ENCODE results near the gene APOBEC4. TPM values are rescaled to one million over a fixed set of nuclear protein-coding genes. Genes with fewer than 3 reads are reported as not detected.
"Not testable (repeated sequence)": the region's sequence is repeated elsewhere in the genome, so short reads cannot be mapped to it uniquely, and the experiment has no call there.

APOBEC4 gene
- total RNA-seq, 1 donor from 2014 or later, result not detected

- H3K36me3 ChIP-seq (ENCODE audit: control insufficient read depth, insufficient read depth, low read length), result no peaks in the 10 kb centered on the region
- no peak overlapping the region for H3K4me3 ChIP-seq (ENCODE audit: low read depth, low read length)
- DNase-seq (ENCODE audit: low read depth), result no peak
- no peaks in the 10 kb centered on the region for H3K27me3 ChIP-seq (ENCODE audit: control insufficient read depth, insufficient read depth, low read length)
- no peak for TF ChIP-seq CTCF (IDR thresholded peaks at IDR 0.05; ENCODE audit: insufficient read depth, low read length, poor library complexity, severe bottlenecking)
Observed at GRCh38 chr1:183619781-183620180, 33.3 kb downstream of the APOBEC4 start.

GRCh38 chr1:183618202-183618601 is 34.9 kb downstream of the APOBEC4 start:
- not testable (repeated sequence) for H3K4me3 ChIP-seq (ENCODE audit: low read depth, low read length); H3K36me3 ChIP-seq (ENCODE audit: control insufficient read depth, insufficient read depth, low read length); H3K27me3 ChIP-seq (ENCODE audit: control insufficient read depth, insufficient read depth, low read length); DNase-seq (ENCODE audit: low read depth)

DNA sequence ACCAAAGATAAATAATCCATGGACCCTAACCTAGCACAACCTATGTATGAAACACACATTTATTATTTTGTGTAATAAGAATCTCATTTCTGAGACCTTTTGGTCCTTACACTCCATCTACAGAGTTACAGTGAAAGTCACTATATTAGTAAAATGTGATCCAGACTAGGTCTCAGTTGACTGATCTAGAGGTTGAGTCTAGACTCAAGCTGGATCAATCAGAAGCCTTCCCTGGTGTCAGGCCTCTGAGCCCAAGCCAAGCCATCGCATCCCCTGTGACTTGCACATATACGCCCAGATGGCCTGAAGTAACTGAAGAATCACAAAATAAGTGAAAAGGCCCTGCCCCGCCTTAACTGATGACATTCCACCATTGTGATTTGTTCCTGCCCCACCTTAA is 40.1 kb downstream of the APOBEC4 start:
- not testable (repeated sequence) for DNase-seq (ENCODE audit: low read depth); H3K27me3 ChIP-seq (ENCODE audit: control insufficient read depth, insufficient read depth, low read length); H3K4me3 ChIP-seq (ENCODE audit: low read depth, low read length); H3K36me3 ChIP-seq (ENCODE audit: control insufficient read depth, insufficient read depth, low read length)

DNA sequence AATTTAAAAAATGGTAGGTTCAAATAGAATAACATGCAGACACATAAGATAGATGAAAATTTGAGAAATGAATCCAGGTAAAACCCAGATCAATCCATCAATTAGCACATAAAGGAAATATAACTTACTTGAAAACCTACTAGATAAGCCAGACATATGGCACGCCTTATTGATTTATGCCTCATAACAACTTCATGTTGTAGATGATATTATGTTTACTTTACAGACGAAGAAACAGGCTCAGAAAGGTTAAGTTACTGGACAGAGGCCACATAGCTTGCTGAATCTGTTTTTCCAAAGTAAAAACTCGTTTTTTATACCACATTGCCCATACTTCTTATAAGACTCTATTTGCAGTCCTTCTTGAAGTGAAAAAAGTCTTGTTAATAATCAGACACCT is 40.7 kb downstream of the APOBEC4 start:
- no peak for TF ChIP-seq CTCF (IDR thresholded peaks at IDR 0.05; ENCODE audit: insufficient read depth, low read length, poor library complexity, severe bottlenecking)
- H3K36me3 ChIP-seq (ENCODE audit: control insufficient read depth, insufficient read depth, low read length), result no peaks in the 10 kb centered on the region
- H3K4me3 ChIP-seq (ENCODE audit: low read depth, low read length), result no peak overlapping the region
- DNase-seq (ENCODE audit: low read depth), result no peak
- H3K27me3 ChIP-seq (ENCODE audit: control insufficient read depth, insufficient read depth, low read length), result no peaks in the 10 kb centered on the region

GRCh38 chr1:183611021-183611420 is 42.1 kb downstream of the APOBEC4 start:
- no peak for TF ChIP-seq CTCF (IDR thresholded peaks at IDR 0.05; ENCODE audit: insufficient read depth, low read length, poor library complexity, severe bottlenecking)
- no peak for DNase-seq (ENCODE audit: low read depth)
- H3K4me3 ChIP-seq (ENCODE audit: low read depth, low read length), result no peak overlapping the region
- no peaks in the 10 kb centered on the region for H3K27me3 ChIP-seq (ENCODE audit: control insufficient read depth, insufficient read depth, low read length)
- no peaks in the 10 kb centered on the region for H3K36me3 ChIP-seq (ENCODE audit: control insufficient read depth, insufficient read depth, low read length)

- Histone ChIP-seq H3K4me3 (ENCODE audit: low read depth, low read length) (no peak overlapping the region), H3K36me3 (ENCODE audit: control insufficient read depth, insufficient read depth, low read length) (no peaks in the 10 kb centered on the region), H3K27me3 (ENCODE audit: control insufficient read depth, insufficient read depth, low read length) (no peaks in the 10 kb centered on the region)
- no peak for TF ChIP-seq CTCF (IDR thresholded peaks at IDR 0.05; ENCODE audit: insufficient read depth, low read length, poor library complexity, severe bottlenecking)
- no peak for DNase-seq (ENCODE audit: low read depth)
Observed at GRCh38 chr1:183609759-183610452, 43.2 kb downstream of the APOBEC4 start.

DNA sequence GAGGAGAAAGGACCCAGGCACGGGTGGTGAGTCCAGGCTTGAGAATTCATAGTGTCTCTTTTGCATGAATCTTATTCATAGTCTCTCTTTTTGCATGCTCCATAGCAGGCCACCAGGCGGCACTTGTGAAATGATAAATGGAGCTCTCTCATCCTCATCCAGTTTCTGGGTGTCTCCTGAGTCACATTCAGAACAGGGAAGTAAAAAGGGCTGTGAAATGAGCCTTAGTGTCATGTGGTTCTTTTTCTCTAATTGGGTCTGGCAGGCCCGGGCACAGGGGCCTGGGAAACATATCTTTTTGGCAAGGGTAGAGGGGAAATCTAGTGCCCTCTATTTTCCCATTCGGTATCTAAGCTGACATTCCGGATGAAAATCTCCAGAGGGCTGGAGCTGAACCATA is 43.8 kb downstream of the APOBEC4 start:
- Histone ChIP-seq H3K4me3 (ENCODE audit: low read depth, low read length) (no peak overlapping the region), H3K27me3 (ENCODE audit: control insufficient read depth, insufficient read depth, low read length) (no peaks in the 10 kb centered on the region), H3K36me3 (ENCODE audit: control insufficient read depth, insufficient read depth, low read length) (no peaks in the 10 kb centered on the region)
- no peak for DNase-seq (ENCODE audit: low read depth)
- TF ChIP-seq CTCF (IDR thresholded peaks at IDR 0.05; ENCODE audit: insufficient read depth, low read length, poor library complexity, severe bottlenecking), result peak; percentile 12

All from kidney epithelial cell (primary cell).